SK-N-SH treated with all-trans-retinoic acid at 6 μM for 48 hours (cell line): ENCODE measurements around the gene GPHN.

ENCODE experiments used
- ATAC-seq: fragments of 200-7000 bp; cut with Tn5 transposase; 3 replicates; pipeline ENCODE4 v1.9.1; 2020; ENCODE audit warnings: mild to moderate bottlenecking, moderate library complexity
- BACH2 ChIP-seq: fragments of 250-450 bp; sonication (Bioruptor Pico); IDR thresholded peaks from 2 replicates; pipeline ENCODE4 v1.9.0; 2021; ENCODE audit warnings: mild to moderate bottlenecking, borderline replicate concordance
- CSDC2 ChIP-seq: fragments of 250-450 bp; sonication (Bioruptor Pico); IDR thresholded peaks from 2 replicates; pipeline ENCODE4 v1.5.0; 2020; ENCODE audit warnings: mild to moderate bottlenecking, moderate library complexity
- ESRRG ChIP-seq: fragments of 250-450 bp; sonication (Bioruptor Pico); IDR thresholded peaks from 2 replicates; pipeline ENCODE4 v1.6.1; 2021; ENCODE audit warnings: mild to moderate bottlenecking
- GLIS3 ChIP-seq: fragments of 250-450 bp; sonication (Bioruptor Pico); IDR thresholded peaks from 2 replicates; pipeline ENCODE4 v1.5.0; 2020; ENCODE audit warnings: mild to moderate bottlenecking, moderate library complexity
- ISL1 ChIP-seq: fragments of 250-450 bp; sonication (Bioruptor Pico); IDR thresholded peaks from 2 replicates; pipeline ENCODE4 v2.1.2; 2022; ENCODE audit warnings: mild to moderate bottlenecking, moderate library complexity
- OSR1 ChIP-seq: fragments of 250-450 bp; sonication (Bioruptor Pico); IDR thresholded peaks from 2 replicates; pipeline ENCODE4 v1.8.0; 2022; ENCODE audit warnings: moderate library complexity, mild to moderate bottlenecking, inconsistent platforms
- PPARA ChIP-seq: fragments of 250-450 bp; sonication (Bioruptor Pico); IDR thresholded peaks from 2 replicates; pipeline ENCODE4 v1.5.0; 2020; ENCODE audit warnings: mild to moderate bottlenecking, borderline replicate concordance
- RARB ChIP-seq: fragments of 250-450 bp; sonication (Bioruptor Pico); IDR thresholded peaks from 2 replicates; pipeline ENCODE4 v1.8.0; 2021; ENCODE audit warnings: mild to moderate bottlenecking, moderate library complexity
- SNAI2 ChIP-seq: fragments of 250-450 bp; sonication (Bioruptor Pico); IDR thresholded peaks from 2 replicates; pipeline ENCODE4 v1.5.0; 2020; ENCODE audit warnings: mild to moderate bottlenecking, moderate library complexity
- TCF4 ChIP-seq: fragments of 250-450 bp; sonication (Bioruptor Pico); IDR thresholded peaks from 2 replicates; pipeline ENCODE4 v1.8.0; 2021; ENCODE audit warnings: mild to moderate bottlenecking, moderate library complexity, borderline replicate concordance
- TOX ChIP-seq: fragments of 250-450 bp; sonication (Bioruptor Pico); IDR thresholded peaks from 2 replicates; pipeline ENCODE4 v1.8.0; 2021; ENCODE audit warnings: mild to moderate bottlenecking, moderate library complexity, borderline replicate concordance
- ZC3H10 ChIP-seq: fragments of 250-450 bp; sonication (Bioruptor Pico); IDR thresholded peaks from 2 replicates; pipeline ENCODE4 v1.5.1; 2021; ENCODE audit warnings: mild to moderate bottlenecking, moderate library complexity
- ZFP3 ChIP-seq: fragments of 250-450 bp; sonication (Bioruptor Pico); IDR thresholded peaks from 2 replicates; pipeline ENCODE4 v1.5.0; 2020; ENCODE audit warnings: mild to moderate bottlenecking, moderate library complexity
- ZFP30 ChIP-seq: fragments of 450-650 bp; formaldehyde crosslinking; IDR thresholded peaks from 2 replicates; pipeline ENCODE4 v1.5.0; 2022; ENCODE audit warnings: mild to moderate bottlenecking, moderate library complexity
- ZNF565 ChIP-seq: fragments of 450-650 bp; formaldehyde crosslinking; conservative IDR thresholded peaks from 2 replicates; pipeline ENCODE4 v1.5.0; 2020; ENCODE audit warnings: low read depth, mild to moderate bottlenecking, moderate library complexity
- ZNF70 ChIP-seq: fragments of 450-650 bp; formaldehyde crosslinking; IDR thresholded peaks from 2 replicates; pipeline ENCODE4 v1.5.0; 2020; ENCODE audit warnings: mild to moderate bottlenecking, moderate library complexity
- ZNF8 ChIP-seq: fragments of 450-650 bp; formaldehyde crosslinking; IDR thresholded peaks from 2 replicates; pipeline ENCODE4 v1.5.0; 2020; ENCODE audit warnings: mild to moderate bottlenecking, moderate library complexity
- TF ChIP-seq, protein P1 (sequence below): fragments of 250-450 bp; sonication (Bioruptor Pico); IDR thresholded peaks from 2 replicates; pipeline ENCODE4 v1.5.0; 2020; ENCODE audit warnings: mild to moderate bottlenecking, moderate library complexity
- TF ChIP-seq, protein P2 (sequence below): fragments of 250-450 bp; sonication (Bioruptor Pico); IDR thresholded peaks from 2 replicates; pipeline ENCODE4 v1.5.1; 2021; ENCODE audit warnings: mild to moderate bottlenecking, moderate library complexity
- TF ChIP-seq, protein P3 (sequence below): fragments of 250-450 bp; sonication (Bioruptor Pico); IDR thresholded peaks from 2 replicates; pipeline ENCODE4 v1.8.0; 2021; ENCODE audit warnings: low read depth, mild to moderate bottlenecking, moderate library complexity, borderline replicate concordance
- TF ChIP-seq, protein P4 (sequence below): fragments of 250-450 bp; sonication (Bioruptor Pico); IDR thresholded peaks from 2 replicates; pipeline ENCODE4 v1.8.0; 2020; ENCODE audit warnings: mild to moderate bottlenecking, moderate library complexity, borderline replicate concordance
- TF ChIP-seq, protein P5 (sequence below): fragments of 250-450 bp; sonication (Bioruptor Pico); IDR thresholded peaks from 2 replicates; pipeline ENCODE4 v1.5.1; 2020; ENCODE audit warnings: low read depth, mild to moderate bottlenecking, moderate library complexity

Gene GPHN

DNA sequence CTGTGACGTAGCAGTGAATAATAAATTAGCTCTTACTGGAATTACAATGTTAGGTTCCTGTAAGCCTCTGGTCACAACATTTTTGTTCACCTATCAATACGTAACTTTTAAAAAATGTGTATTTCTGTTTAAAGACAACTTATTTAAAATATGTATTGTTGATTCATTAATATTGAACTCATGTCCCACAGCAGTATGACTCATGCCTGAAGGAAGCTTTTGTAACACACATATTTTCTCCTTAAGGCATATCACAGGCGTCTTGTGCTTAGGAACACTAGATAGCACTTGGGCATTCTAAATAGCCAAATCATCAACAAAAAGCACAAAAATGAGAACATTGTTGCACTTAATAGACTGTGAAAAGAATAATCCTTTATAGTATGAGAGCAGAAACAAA lies 92.5 kb downstream of the GPHN start (continued):
- TF ChIP-seq TCF4 (CRISPR knock-in tag) (no peak), ZNF8 (no peak), ISL1 (CRISPR knock-in tag) (no peak)

DNA sequence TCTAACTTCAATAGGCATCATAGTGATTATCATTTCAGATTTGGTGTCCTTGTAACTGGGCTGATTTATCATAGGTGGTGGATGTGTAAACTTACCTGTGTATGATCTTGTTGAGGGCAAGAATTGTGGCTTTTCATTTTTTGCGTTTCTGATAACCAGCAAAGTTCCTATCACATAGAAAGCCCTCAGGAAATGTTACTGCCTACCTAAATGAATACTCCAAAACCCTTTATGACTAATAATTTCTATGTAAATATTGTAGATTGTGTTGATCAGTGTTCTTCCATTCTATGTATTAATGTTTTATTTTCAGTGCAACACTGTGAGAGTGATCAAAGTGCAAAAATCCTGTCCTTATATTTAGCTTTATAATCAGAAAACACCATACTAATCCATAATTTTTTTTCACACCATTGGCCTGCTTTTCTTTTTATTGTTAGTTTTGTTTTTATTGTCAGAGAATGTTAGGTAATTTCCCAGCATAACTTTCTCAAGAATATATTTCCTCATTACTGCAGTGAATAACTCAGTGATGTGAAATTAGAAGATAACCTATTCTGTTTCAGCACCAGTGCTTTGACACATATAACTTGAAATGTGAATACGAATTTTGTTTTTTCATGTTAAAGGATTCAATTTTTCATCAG lies 94.1 kb downstream of the GPHN start:
- no peak for ATAC-seq
- TF ChIP-seq, protein P1, sequence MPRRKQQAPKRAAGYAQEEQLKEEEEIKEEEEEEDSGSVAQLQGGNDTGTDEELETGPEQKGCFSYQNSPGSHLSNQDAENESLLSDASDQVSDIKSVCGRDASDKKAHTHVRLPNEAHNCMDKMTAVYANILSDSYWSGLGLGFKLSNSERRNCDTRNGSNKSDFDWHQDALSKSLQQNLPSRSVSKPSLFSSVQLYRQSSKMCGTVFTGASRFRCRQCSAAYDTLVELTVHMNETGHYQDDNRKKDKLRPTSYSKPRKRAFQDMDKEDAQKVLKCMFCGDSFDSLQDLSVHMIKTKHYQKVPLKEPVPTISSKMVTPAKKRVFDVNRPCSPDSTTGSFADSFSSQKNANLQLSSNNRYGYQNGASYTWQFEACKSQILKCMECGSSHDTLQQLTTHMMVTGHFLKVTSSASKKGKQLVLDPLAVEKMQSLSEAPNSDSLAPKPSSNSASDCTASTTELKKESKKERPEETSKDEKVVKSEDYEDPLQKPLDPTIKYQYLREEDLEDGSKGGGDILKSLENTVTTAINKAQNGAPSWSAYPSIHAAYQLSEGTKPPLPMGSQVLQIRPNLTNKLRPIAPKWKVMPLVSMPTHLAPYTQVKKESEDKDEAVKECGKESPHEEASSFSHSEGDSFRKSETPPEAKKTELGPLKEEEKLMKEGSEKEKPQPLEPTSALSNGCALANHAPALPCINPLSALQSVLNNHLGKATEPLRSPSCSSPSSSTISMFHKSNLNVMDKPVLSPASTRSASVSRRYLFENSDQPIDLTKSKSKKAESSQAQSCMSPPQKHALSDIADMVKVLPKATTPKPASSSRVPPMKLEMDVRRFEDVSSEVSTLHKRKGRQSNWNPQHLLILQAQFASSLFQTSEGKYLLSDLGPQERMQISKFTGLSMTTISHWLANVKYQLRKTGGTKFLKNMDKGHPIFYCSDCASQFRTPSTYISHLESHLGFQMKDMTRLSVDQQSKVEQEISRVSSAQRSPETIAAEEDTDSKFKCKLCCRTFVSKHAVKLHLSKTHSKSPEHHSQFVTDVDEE (CRISPR knock-in tag), result no peak
- TF ChIP-seq ISL1 (CRISPR knock-in tag), result no peak
- no peak for TF ChIP-seq ZFP30 (CRISPR knock-in tag)
- TF ChIP-seq ZC3H10 (CRISPR knock-in tag), result no peak
- no peak for TF ChIP-seq PPARA (CRISPR knock-in tag)
- no peak for TF ChIP-seq OSR1 (CRISPR knock-in tag)
- no peak for TF ChIP-seq BACH2 (CRISPR knock-in tag)
- TF ChIP-seq, protein P2, sequence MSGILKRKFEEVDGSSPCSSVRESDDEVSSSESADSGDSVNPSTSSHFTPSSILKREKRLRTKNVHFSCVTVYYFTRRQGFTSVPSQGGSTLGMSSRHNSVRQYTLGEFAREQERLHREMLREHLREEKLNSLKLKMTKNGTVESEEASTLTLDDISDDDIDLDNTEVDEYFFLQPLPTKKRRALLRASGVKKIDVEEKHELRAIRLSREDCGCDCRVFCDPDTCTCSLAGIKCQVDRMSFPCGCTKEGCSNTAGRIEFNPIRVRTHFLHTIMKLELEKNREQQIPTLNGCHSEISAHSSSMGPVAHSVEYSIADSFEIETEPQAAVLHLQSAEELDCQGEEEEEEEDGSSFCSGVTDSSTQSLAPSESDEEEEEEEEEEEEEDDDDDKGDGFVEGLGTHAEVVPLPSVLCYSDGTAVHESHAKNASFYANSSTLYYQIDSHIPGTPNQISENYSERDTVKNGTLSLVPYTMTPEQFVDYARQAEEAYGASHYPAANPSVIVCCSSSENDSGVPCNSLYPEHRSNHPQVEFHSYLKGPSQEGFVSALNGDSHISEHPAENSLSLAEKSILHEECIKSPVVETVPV, result no peak
- TF ChIP-seq, protein P3, sequence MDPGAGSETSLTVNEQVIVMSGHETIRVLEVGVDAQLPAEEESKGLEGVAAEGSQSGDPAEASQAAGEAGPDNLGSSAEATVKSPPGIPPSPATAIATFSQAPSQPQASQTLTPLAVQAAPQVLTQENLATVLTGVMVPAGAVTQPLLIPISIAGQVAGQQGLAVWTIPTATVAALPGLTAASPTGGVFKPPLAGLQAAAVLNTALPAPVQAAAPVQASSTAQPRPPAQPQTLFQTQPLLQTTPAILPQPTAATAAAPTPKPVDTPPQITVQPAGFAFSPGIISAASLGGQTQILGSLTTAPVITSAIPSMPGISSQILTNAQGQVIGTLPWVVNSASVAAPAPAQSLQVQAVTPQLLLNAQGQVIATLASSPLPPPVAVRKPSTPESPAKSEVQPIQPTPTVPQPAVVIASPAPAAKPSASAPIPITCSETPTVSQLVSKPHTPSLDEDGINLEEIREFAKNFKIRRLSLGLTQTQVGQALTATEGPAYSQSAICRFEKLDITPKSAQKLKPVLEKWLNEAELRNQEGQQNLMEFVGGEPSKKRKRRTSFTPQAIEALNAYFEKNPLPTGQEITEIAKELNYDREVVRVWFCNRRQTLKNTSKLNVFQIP, result no peak
- TF ChIP-seq ZNF565, result no peak
- TF ChIP-seq TOX (CRISPR knock-in tag), result no peak
- no peak for TF ChIP-seq GLIS3 (CRISPR knock-in tag)
- TF ChIP-seq TCF4 (CRISPR knock-in tag), result no peak
- TF ChIP-seq, protein P4, sequence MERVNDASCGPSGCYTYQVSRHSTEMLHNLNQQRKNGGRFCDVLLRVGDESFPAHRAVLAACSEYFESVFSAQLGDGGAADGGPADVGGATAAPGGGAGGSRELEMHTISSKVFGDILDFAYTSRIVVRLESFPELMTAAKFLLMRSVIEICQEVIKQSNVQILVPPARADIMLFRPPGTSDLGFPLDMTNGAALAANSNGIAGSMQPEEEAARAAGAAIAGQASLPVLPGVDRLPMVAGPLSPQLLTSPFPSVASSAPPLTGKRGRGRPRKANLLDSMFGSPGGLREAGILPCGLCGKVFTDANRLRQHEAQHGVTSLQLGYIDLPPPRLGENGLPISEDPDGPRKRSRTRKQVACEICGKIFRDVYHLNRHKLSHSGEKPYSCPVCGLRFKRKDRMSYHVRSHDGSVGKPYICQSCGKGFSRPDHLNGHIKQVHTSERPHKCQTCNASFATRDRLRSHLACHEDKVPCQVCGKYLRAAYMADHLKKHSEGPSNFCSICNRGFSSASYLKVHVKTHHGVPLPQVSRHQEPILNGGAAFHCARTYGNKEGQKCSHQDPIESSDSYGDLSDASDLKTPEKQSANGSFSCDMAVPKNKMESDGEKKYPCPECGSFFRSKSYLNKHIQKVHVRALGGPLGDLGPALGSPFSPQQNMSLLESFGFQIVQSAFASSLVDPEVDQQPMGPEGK, result no peak
- TF ChIP-seq SNAI2 (CRISPR knock-in tag), result no peak
- TF ChIP-seq ZNF70 (CRISPR knock-in tag), result no peak
- TF ChIP-seq CSDC2 (CRISPR knock-in tag), result no peak
- TF ChIP-seq ZNF8, result no peak

DNA sequence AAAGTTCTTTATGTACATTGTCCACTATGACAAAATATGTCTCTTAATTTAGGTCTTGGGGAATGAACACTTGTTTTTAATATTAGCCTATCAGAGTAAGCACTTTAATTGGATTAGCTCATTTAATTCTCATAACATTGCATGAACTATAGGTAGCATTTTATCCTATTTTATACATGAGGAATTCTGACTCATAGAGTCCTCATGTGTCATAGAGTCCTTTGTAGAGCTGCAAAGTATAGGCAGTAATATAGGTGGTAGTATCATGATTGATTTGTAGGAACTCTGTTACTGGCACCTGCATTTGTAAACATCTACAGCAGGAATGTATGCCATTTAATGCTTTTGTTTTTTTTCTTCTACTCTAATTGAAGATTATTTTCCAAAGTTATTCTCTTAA lies 96.0 kb downstream of the GPHN start:
- TF ChIP-seq, protein P3, result no peak
- TF ChIP-seq ZFP3 (CRISPR knock-in tag), result no peak
- no peak for TF ChIP-seq CSDC2 (CRISPR knock-in tag)
- no peak for TF ChIP-seq ESRRG (CRISPR knock-in tag)
- no peak for TF ChIP-seq GLIS3 (CRISPR knock-in tag)
- TF ChIP-seq TCF4 (CRISPR knock-in tag), result no peak
- no peak for TF ChIP-seq ZNF565
- no peak for TF ChIP-seq BACH2 (CRISPR knock-in tag)
- TF ChIP-seq ZNF8, result no peak
- TF ChIP-seq ZFP30 (CRISPR knock-in tag), result no peak
- TF ChIP-seq SNAI2 (CRISPR knock-in tag), result no peak
- TF ChIP-seq OSR1 (CRISPR knock-in tag), result no peak
- TF ChIP-seq, protein P5, sequence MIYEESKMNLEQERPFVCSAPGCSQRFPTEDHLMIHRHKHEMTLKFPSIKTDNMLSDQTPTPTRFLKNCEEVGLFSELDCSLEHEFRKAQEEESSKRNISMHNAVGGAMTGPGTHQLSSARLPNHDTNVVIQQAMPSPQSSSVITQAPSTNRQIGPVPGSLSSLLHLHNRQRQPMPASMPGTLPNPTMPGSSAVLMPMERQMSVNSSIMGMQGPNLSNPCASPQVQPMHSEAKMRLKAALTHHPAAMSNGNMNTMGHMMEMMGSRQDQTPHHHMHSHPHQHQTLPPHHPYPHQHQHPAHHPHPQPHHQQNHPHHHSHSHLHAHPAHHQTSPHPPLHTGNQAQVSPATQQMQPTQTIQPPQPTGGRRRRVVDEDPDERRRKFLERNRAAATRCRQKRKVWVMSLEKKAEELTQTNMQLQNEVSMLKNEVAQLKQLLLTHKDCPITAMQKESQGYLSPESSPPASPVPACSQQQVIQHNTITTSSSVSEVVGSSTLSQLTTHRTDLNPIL, result no peak
- TF ChIP-seq, protein P2, result no peak
- no peak for TF ChIP-seq TOX (CRISPR knock-in tag)
- no peak for TF ChIP-seq RARB (CRISPR knock-in tag)
- ATAC-seq, result no peak
